Endometrial microvascular endothelial cells (primary cell): ENCODE data around the gene PAQR6. TPM values are rescaled to one million over a fixed set of nuclear protein-coding genes. Genes with fewer than 3 reads are reported as not detected.

Source experiments
- in situ Hi-C: cut with HindIII; loops from 2 replicates; pipeline ENCODE4 v1.10.0; 2017; ENCODE audit warnings: low sequenced_read_pairs, low pct_unique_long_range_greater_than_20kb; ENCODE audit errors: inconsistent ontology term
- total RNA-seq: library from RNA; depleted of rRNA; stranded (reverse); fragments of >200 nt; gene quantifications from one replicate; pipeline ENCODE4 v1.2.3, GENCODE V29; 2015; ENCODE audit errors: inconsistent ontology term

Gene PAQR6
- total RNA-seq, 1 donor from 2014 or later: 0.37 TPM

DNA sequence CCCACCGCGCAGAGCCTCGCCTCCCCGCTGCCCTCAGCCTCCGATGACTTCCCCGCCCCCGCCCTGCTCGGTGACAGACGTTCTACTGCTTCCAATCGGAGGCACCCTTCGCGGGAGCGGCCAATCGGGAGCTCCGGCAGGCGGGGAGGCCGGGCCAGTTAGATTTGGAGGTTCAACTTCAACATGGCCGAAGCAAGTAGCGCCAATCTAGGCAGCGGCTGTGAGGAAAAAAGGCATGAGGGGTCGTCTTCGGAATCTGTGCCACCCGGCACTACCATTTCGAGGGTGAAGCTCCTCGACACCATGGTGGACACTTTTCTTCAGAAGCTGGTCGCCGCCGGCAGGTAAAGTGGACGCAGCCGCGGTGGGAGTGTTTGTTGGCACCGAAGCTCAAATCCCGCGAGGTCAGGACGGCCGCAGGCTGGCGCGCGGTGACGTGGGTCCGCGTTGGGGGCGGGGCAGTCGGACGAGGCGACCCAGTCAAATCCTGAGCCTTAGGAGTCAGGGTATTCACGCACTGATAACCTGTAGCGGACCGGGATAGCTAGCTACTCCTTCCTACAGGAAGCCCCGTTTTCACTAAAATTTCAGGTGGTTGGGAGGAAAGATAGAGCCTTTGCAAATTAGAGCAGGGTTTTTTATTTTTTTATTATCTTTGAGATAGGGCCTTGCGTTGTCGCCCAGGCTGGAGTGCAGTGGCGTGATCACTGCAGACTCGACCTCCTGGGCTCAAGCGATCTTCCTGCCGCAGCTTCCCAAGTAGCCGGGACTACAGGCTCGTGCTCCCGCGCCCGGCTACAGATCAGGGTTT, 34.8 kb downstream of the PAQR6 start, which contains the start of gene PMF1:
Gene PMF1 (plus strand): TSS at position 175 of the 811 bp plus-strand sequence. CDS start 9 bp downstream, at position 184.
- in situ Hi-C loops: no loop called here

- in situ Hi-C loops: no loop called here
Observed at GRCh38 chr1:156212130-156212529, 35.7 kb downstream of the PAQR6 start.

GRCh38 chr1:156211243-156211642, 36.6 kb downstream of the PAQR6 start:
- in situ Hi-C loops: no loop called here

- in situ Hi-C loops: no loop called here
Observed at GRCh38 chr1:156204686-156205085, 43.2 kb downstream of the PAQR6 start.

DNA sequence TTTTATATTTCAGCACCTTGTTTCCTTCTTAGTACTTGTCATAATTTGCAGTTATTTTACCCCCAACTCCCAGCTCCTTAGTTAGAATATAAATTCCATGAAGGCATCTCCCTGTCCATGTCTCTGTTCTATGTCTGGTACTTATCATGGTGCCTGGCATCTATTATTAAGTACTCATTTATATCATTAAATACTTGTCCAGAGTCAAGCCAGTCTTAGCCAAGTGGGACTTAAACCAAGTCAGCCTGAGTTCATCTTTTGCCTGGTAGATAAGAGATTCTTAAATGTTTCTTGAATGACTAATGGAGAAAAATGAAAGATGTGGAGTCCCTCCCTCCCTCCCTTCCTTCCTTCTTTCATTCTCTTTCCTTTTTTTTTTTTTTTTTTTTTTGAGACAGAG, 44.5 kb downstream of the PAQR6 start:
- in situ Hi-C loops: no loop called here

GRCh38 chr1:156200044-156200443, 47.8 kb downstream of the PAQR6 start:
- in situ Hi-C loops: no loop called here

GRCh38 chr1:156198831-156199349, 49.0 kb downstream of the PAQR6 start:
- in situ Hi-C loops: no loop called here

DNA sequence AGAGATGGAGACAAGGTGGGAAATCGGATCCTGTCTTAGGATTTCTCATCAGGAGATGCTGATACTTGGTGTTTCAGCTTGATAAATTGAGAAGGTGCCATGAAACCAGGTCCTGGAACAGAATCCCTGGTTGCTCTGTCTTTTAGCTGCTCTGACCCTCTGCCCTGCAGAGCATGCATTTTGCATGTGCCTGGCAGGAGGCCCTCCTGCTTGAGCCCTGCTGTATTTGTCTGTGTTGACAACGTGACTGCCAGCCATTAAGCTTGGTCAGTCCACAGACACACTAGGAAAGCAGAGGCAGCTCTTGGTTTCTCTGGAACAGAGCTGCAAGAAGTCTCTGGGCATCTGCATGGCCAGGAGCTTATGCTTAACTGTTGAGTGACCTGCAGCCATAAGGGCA, 51.4 kb downstream of the PAQR6 start:
- in situ Hi-C loops: no loop called here

- in situ Hi-C loops: no loop called here
Observed at GRCh38 chr1:156195853-156196252, 52.0 kb downstream of the PAQR6 start.

DNA sequence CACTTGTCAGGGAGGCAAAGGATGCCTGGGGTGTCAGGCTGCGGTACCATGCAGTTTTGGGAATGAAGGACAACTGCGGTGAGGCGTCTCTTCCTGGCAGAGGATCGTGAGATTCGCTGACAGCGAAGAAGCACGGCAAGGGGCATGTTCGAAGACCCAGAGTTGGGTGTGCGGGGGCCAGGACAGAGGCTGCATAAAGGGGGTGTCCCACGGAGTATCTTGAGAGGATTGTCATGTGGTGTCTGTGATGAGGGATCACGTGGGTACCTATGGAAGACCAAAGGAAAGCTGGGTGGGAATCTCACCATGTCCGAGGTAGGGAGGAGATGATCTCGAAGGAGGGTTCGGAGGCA, 53.6 kb downstream of the PAQR6 start:
- in situ Hi-C loops: no loop called here

DNA sequence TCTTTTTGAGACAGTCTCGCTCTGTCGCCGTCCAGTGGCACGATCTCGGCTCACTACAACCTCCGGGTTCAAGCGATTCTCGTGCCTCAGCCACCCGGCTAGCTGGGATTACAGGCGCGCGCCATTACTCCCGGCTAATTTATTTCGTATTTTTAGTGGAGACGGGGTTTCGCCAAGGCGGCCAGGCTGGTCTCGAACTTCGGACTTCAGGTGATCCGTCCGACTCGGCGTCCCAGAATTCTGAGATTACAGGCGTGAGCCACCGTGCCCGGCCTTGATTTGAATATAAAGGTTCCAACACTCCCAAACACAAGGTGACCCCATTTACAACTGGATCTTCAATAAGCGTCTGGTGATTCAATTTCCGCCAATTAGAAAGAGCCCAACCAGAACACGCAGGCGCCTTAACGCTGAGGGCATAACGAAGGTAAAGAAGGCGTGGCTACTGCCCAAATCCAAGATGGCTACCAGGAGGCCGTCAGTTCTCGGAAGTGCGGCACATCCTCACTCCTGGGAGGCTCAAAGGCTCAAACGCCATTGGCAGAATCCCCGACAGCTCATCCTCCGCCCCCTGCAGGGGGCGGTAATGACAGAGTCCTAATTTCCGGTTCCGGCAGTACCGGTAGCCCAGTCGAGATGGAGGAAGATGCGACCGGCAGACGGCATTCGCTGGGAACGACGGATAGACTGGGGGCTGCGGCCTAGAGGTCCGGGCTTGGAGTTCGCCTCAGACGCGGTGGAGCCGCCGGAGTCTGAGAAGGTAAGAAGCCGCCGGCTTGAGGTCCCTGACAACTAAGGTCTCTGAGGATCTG, 54.2 kb downstream of the PAQR6 start, which contains the start of gene SLC25A44:
Gene SLC25A44 (plus strand): TSS at position 617 of the 812 bp plus-strand sequence. CDS start 5,744 bp downstream, outside the sequence.
- in situ Hi-C loops: no loop called here

Other genes starting within 250 kb of the PAQR6 start
- 728 TPM for gene SSR2, start 227.1 kb downstream of the PAQR6 start, total RNA-seq
- gene UBQLN4, start 194.3 kb downstream of the PAQR6 start, total RNA-seq: 33.7 TPM
- 67.5 TPM for gene LAMTOR2, start 193.3 kb downstream of the PAQR6 start, total RNA-seq
- gene RAB25, start 186.9 kb downstream of the PAQR6 start, total RNA-seq: not detected
- gene MEX3A, start 165.6 kb downstream of the PAQR6 start, total RNA-seq: 3.3 TPM
- 860 TPM for gene LMNA, start 133.3 kb downstream of the PAQR6 start, total RNA-seq
- gene SEMA4A, start 94.5 kb downstream of the PAQR6 start, total RNA-seq: 0.09 TPM
- gene SLC25A44, start 54.0 kb downstream of the PAQR6 start, total RNA-seq: 22.6 TPM
- 98.5 TPM for gene PMF1, start 35.0 kb downstream of the PAQR6 start, total RNA-seq
- gene BGLAP, start 5.9 kb downstream of the PAQR6 start, total RNA-seq: not detected
- gene SMG5, start 34.8 kb upstream of the PAQR6 start, total RNA-seq: 69.0 TPM
- 0.93 TPM for gene TMEM79, start 36.3 kb upstream of the PAQR6 start, total RNA-seq
- gene GLMP, start 47.6 kb upstream of the PAQR6 start, total RNA-seq: 87.4 TPM
- not detected for gene VHLL, start 51.3 kb upstream of the PAQR6 start, total RNA-seq
- gene CCT3, start 90.2 kb upstream of the PAQR6 start, total RNA-seq: 570 TPM
- gene TSACC, start 90.5 kb upstream of the PAQR6 start, total RNA-seq: not detected
- gene RHBG, start 121.2 kb upstream of the PAQR6 start, total RNA-seq: not detected